ENCODE results near the gene SPAG16. TPM values are rescaled to one million over a fixed set of nuclear protein-coding genes. Genes with fewer than 3 reads are reported as not detected.

The SPAG16 gene
- total RNA-seq, 1 experiment from 2014 or later, result 0.30 TPM

- TF ChIP-seq ZNF274 (IDR thresholded peaks at IDR 0.05; ENCODE audit: low read depth, low read length), result no peak
- no peak for TF ChIP-seq JUND (IDR thresholded peaks at IDR 0.05)
- TF ChIP-seq POLR2A (IDR thresholded peaks at IDR 0.05; ENCODE audit: borderline replicate concordance, extremely low read depth, insufficient read depth, insufficient read length), result no peak
- no peak for TF ChIP-seq CBX3 (IDR thresholded peaks at IDR 0.05; ENCODE audit: low read depth)
- TF ChIP-seq ZBTB33 (IDR thresholded peaks at IDR 0.05; ENCODE audit: extremely low read depth, insufficient replicate concordance, low read length), result no peak
These were observed 874.6 kb downstream of the SPAG16 start (continued) for GRCh38 chr2:214158851-214159250.

GRCh38 chr2:214169281-214169680 is 885.0 kb downstream of the SPAG16 start:
- Histone ChIP-seq H3K9me3 (ENCODE audit: control insufficient read depth in 1 of 2, insufficient read depth in 1 of 2, low read depth in 1 of 2, low read length in 2 of 2) (no peaks in the 10 kb centered on the region), H3K27ac (ENCODE audit: low read depth, low read length) (no peak overlapping the region), H3K4me2 (ENCODE audit: low read length) (no peak overlapping the region), H3K4me1 (ENCODE audit: control insufficient read depth in 1 of 2, insufficient read depth in 2 of 2, low read length in 2 of 2) (no peaks in the 10 kb centered on the region), H3K4me3 (replicated peaks in 1 of 2; ENCODE audit: low read depth in 1 of 2, low read length in 2 of 2) (no peak overlapping the region), H3K27me3 (ENCODE audit: insufficient read depth, low read length) (no peaks in the 10 kb centered on the region), H3K36me3 (ENCODE audit: control insufficient read depth in 1 of 2, insufficient read depth in 2 of 2, low read length in 2 of 2) (no peaks in the 10 kb centered on the region), H4K20me1 (ENCODE audit: insufficient read depth) (no peaks in the 10 kb centered on the region), H3K9me2 (ENCODE audit: insufficient read depth) (no peaks in the 10 kb centered on the region), H3K9ac (ENCODE audit: low read length) (no peak overlapping the region), H3K79me2 (ENCODE audit: insufficient read depth, low read length) (no peaks in the 10 kb centered on the region), H2AFZ (ENCODE audit: low read depth, low read length, poor library complexity, severe bottlenecking) (no peak overlapping the region)
- TF ChIP-seq ZBTB33 (IDR thresholded peaks at IDR 0.05; ENCODE audit: extremely low read depth, insufficient replicate concordance, low read length) (no peak), RAD21 (IDR thresholded peaks at IDR 0.05; ENCODE audit: low read depth) (no peak), EZH2 (IDR thresholded peaks at IDR 0.05) (no peak), EGR1 (IDR thresholded peaks at IDR 0.05; ENCODE audit: low read depth) (no peak)
- ChIA-PET POLR2A (no interaction called here), RAD21 (ENCODE audit: low non-redundant PET in 1 of 2, low total read pairs in 2 of 2, uncharacterized antibody in 2 of 2, unreplicated experiment in 2 of 2) (no interaction called here), CTCF (no interaction called here)
- intact Hi-C loops (cut with micrococcal nuclease), result no loop called here
- ATAC-seq, result no peak
- DNase-seq (ENCODE audit: low read depth, low spot score), result no peak
- no TSS peak for BruUV-seq (replicated peaks)
